Fibroblast of lung (primary cell): ENCODE measurements around the gene HSPD1. TPM values are rescaled to one million over a fixed set of nuclear protein-coding genes. Genes with fewer than 3 reads are reported as not detected.

Experiments used
- DNase-seq, 2 donors: peaks; one replicate each; pipeline versions ENCODE4 v3.0.0 to v3.0.0-alpha.2; 2010; ENCODE audit warnings: low read depth in 2 of 2
- H2AFZ ChIP-seq: 2 replicates; pipeline ENCODE4 v1.5.1; 2012; ENCODE audit warnings: low read length, control low read depth, inconsistent platforms
- H3K27ac ChIP-seq: 2 replicates; pipeline ENCODE4 v1.5.1; 2011; ENCODE audit warnings: low read length, control low read depth; ENCODE audit not compliant: insufficient read depth
- H3K27me3 ChIP-seq: 2 replicates; pipeline ENCODE4 v1.5.1; 2011; ENCODE audit warnings: mild to moderate bottlenecking, low read length; ENCODE audit not compliant: control insufficient read depth, insufficient read depth
- H3K36me3 ChIP-seq: 2 replicates; pipeline ENCODE4 v1.5.1; 2011; ENCODE audit warnings: low read length; ENCODE audit not compliant: control insufficient read depth, insufficient read depth
- H3K4me1 ChIP-seq: 2 replicates; pipeline ENCODE4 v1.5.1; 2011; ENCODE audit warnings: low read length; ENCODE audit not compliant: control insufficient read depth, insufficient read depth; ENCODE audit errors: extremely low read depth
- H3K4me2 ChIP-seq: 2 replicates; pipeline ENCODE4 v1.5.1; 2011; ENCODE audit warnings: low read length, control low read depth; ENCODE audit not compliant: insufficient read depth; ENCODE audit errors: extremely low read depth
- H3K4me3 ChIP-seq, 4 experiments: fragments of 200-600 bp in 1 of 4; sonication (generic) in 1 of 4; replicated peaks in 1 of 4; 2 replicates each; pipeline ENCODE4 v1.5.1; 2011 to 2016; ENCODE audit warnings: low read length in 4 of 4, low read depth in 3 of 4, mild to moderate bottlenecking in 3 of 4, control low read depth in 2 of 4, inconsistent platforms in 1 of 4, mixed read lengths in 1 of 4; ENCODE audit not compliant: insufficient read depth in 1 of 4; ENCODE audit errors: control extremely low read depth in 1 of 4
- H3K79me2 ChIP-seq: 2 replicates; pipeline ENCODE4 v1.5.1; 2012; ENCODE audit warnings: mild to moderate bottlenecking, low read length, inconsistent platforms; ENCODE audit not compliant: control insufficient read depth, insufficient read depth
- H3K9ac ChIP-seq: 2 replicates; pipeline ENCODE4 v1.5.1; 2011; ENCODE audit warnings: mild to moderate bottlenecking, low read length, control low read depth; ENCODE audit not compliant: insufficient read depth
- H3K9me3 ChIP-seq: 2 replicates; pipeline ENCODE4 v1.5.1; 2012; ENCODE audit warnings: low read depth, low read length; ENCODE audit not compliant: control insufficient read depth, insufficient read depth
- H4K20me1 ChIP-seq: 2 replicates; pipeline ENCODE4 v1.5.1; 2011; ENCODE audit warnings: low read length; ENCODE audit not compliant: control insufficient read depth, insufficient read depth; ENCODE audit errors: extremely low read depth
- EZH2 ChIP-seq: IDR thresholded peaks from 2 replicates; pipeline ENCODE4 v1.5.1; 2012; ENCODE audit warnings: low read length, control low read depth, mild to moderate bottlenecking; ENCODE audit errors: missing control alignments
- polyA plus RNA-seq, 2 donors: library from polyadenylated mRNA; depleted of rRNA in 1 of 2; stranded (reverse) in 1 of 2; unstranded in 1 of 2; fragments of >200 nt; gene quantifications; 2 replicates each; pipeline ENCODE4 v1.2.1, GENCODE V29; 2011 to 2012; ENCODE audit warnings: missing spikeins in 1 of 2
- total RNA-seq: library from RNA; depleted of rRNA; stranded (reverse); fragments of >200 nt; gene quantifications from 2 replicates; pipeline ENCODE4 v1.2.1, GENCODE V29; 2014
- TF ChIP-seq, protein P1 (sequence below), 2 donors: IDR thresholded peaks in 1 of 2; conservative IDR thresholded peaks in 1 of 2; 1 replicate in 1 of 2; 2 replicates in 1 of 2; pipeline ENCODE4 v1.5.1; 2011 to 2012; ENCODE audit warnings: low read length in 2 of 2, control low read depth in 1 of 2, inconsistent platforms in 1 of 2, low read depth in 1 of 2, mild to moderate bottlenecking in 1 of 2

The HSPD1 gene
- total and polyA plus RNA-seq, 2 donors (not counting 1 experiment from before 2014, with no cell fraction given): 175 to 198 TPM

DNA sequence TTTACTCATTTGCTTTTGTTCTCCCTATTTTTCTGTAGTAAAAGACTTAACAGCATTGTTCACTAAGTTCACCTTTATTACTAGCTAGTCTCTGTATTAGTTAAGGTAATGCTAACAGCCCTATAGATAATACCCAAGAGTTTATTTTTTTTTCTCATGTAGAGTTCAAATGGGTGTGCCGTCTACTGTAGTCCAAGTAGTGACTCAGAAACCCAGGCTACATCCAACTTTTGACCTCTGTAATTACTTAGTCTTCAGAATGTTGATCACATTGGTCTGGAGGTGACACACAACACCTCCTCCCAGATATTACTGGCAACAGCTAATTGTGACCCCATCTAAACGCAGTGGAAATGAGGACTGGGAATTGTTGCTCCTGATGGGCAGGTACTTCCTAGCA, 38.6 kb downstream of the HSPD1 start:
- TF ChIP-seq, protein P1, sequence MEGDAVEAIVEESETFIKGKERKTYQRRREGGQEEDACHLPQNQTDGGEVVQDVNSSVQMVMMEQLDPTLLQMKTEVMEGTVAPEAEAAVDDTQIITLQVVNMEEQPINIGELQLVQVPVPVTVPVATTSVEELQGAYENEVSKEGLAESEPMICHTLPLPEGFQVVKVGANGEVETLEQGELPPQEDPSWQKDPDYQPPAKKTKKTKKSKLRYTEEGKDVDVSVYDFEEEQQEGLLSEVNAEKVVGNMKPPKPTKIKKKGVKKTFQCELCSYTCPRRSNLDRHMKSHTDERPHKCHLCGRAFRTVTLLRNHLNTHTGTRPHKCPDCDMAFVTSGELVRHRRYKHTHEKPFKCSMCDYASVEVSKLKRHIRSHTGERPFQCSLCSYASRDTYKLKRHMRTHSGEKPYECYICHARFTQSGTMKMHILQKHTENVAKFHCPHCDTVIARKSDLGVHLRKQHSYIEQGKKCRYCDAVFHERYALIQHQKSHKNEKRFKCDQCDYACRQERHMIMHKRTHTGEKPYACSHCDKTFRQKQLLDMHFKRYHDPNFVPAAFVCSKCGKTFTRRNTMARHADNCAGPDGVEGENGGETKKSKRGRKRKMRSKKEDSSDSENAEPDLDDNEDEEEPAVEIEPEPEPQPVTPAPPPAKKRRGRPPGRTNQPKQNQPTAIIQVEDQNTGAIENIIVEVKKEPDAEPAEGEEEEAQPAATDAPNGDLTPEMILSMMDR (conservative IDR thresholded peaks at IDR 0.05 in 1 of 2, IDR thresholded peaks at IDR 0.05 in 1 of 2; ENCODE audit: low read depth in 1 of 2, low read length in 2 of 2): no peak
- no peak for TF ChIP-seq EZH2
- Histone ChIP-seq H3K4me2 (peak overlapping the region; percentile 25), H3K4me1 (peaks cover 7% of the 10 kb centered on the region), H3K36me3 (peaks cover 7% of the 10 kb centered on the region), H2AFZ (no peak overlapping the region), H3K9ac (no peak overlapping the region), H3K4me3 (no peak overlapping the region), H3K79me2 (peaks cover 48% of the 10 kb centered on the region), H3K9me3 (no peaks in the 10 kb centered on the region), H3K27ac (no peak overlapping the region), H3K27me3 (no peaks in the 10 kb centered on the region), H4K20me1 (no peaks in the 10 kb centered on the region)
- peak; percentile 34 to 41 for DNase-seq

- Histone ChIP-seq H3K4me1 (peaks cover 7% of the 10 kb centered on the region), H3K9me3 (no peaks in the 10 kb centered on the region), H4K20me1 (no peaks in the 10 kb centered on the region), H3K79me2 (peaks cover 52% of the 10 kb centered on the region), H3K27ac (no peak overlapping the region), H3K27me3 (no peaks in the 10 kb centered on the region), H3K4me3 (no peak overlapping the region), H3K9ac (no peak overlapping the region), H3K4me2 (no peak overlapping the region), H2AFZ (no peak overlapping the region), H3K36me3 (peaks cover 6% of the 10 kb centered on the region)
- TF ChIP-seq, protein P1 (conservative IDR thresholded peaks at IDR 0.05 in 1 of 2, IDR thresholded peaks at IDR 0.05 in 1 of 2; ENCODE audit: low read depth in 1 of 2, low read length in 2 of 2): no peak
- no peak for TF ChIP-seq EZH2
- no peak for DNase-seq
These were observed 39.0 kb downstream of the HSPD1 start for GRCh38 chr2:197460649-197461048.

DNA sequence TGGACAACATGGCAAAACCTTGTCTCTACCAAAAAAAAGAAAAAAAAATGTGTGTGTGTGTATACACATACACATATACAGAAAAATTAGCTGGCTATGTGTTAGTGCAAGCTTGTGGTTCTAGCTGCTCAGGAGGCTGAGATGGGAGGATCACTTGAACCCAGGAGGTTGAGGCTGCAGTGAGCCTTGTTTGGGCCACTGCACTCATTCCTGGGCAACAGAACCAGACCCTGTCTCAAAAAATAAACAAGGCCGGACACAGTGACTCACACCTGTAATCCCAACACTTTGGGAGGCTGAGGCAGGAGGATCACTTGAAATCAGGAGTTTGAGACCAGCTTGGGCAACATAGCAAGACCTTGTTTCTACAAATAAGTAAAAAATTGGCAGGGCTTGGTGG, 44.2 kb downstream of the HSPD1 start:
- H2AFZ ChIP-seq: no peak overlapping the region
- no peaks in the 10 kb centered on the region for H3K9me3 ChIP-seq
- peaks cover 59% of the 10 kb centered on the region for H3K79me2 ChIP-seq
- no peaks in the 10 kb centered on the region for H4K20me1 ChIP-seq
- H3K4me3 ChIP-seq: peak overlapping the region in 2 of 4 experiments; percentile 9 to 95
- peaks cover 3% of the 10 kb centered on the region for H3K4me1 ChIP-seq
- H3K4me2 ChIP-seq: peak overlapping the region; percentile 74
- H3K27ac ChIP-seq: no peak overlapping the region
- H3K27me3 ChIP-seq: no peaks in the 10 kb centered on the region
- no peak overlapping the region for H3K9ac ChIP-seq
- no peak for DNase-seq
- H3K36me3 ChIP-seq: no peaks in the 10 kb centered on the region
- TF ChIP-seq, protein P1 (conservative IDR thresholded peaks at IDR 0.05 in 1 of 2, IDR thresholded peaks at IDR 0.05 in 1 of 2; ENCODE audit: low read depth in 1 of 2, low read length in 2 of 2): no peak
- no peak for TF ChIP-seq EZH2
